EL (cell line): ENCODE measurements around the gene ARMC5.
"Not testable (repeated sequence)": the region's sequence is repeated elsewhere in the genome, so short reads cannot be mapped to it uniquely, and the experiment has no call there.

Source experiments
- DNase-seq: peaks from one replicate; pipeline ENCODE4 v3.0.0-alpha.2; 2016

ARMC5 gene

DNA sequence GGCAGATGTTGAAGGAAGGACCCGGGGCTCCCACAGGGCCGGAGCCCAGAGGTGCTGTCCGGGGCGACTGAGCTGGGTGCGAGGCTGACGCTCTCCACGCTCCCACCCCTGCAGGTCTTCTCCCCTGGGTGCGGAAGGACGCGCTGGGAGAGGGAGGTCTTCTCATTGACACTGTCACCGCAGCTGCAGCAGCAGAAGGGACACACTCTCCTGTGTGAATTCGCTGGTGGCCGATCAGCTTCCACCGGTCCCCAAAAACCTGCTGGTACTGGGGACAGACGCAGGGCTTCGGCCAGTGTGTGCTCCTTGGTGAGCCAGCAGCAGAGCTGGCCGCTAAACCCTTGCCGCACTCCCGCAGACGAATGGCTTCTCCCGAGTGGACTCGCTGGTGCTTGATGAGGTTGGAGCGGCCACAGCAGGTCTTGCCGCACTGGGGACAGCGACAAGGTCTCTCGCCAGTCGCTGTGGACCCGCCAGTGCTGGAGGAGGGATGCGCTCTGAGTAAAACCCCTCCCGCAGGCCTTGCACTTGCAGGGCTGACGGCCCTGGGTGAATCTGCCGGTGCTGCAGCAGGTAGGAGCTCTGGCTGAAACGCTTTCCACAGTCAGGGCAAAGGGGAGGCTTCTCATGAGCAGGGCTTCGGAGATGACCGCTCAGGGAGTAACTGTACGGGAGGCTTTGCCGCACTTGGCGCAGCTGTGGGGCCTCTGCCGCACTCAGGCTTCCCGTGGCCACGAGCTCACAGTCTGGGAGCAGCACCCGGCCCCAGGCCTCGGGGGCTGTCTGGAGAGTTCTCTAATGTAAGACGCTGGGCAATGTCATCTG, 22.9 kb upstream of the ARMC5 start:
- no peak for DNase-seq

DNA sequence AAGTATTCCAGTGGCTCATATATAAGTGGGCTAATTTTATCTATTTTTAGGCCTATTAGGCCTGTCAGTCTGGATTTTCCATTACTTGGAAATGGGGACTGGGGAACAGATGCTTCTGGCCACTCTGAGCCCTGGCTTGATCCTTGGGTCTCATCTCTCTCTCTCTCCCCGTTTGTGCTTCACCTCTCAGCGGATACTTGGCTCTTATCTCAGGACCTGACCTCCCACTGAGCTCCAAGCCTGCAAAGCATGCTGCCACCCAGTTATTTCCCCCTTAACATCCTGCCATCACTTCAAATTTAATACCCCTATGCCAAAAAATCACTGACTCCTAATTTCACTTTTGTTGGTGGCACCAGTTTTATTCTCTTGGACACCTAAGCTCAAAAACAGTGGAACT, 20.9 kb upstream of the ARMC5 start:
- DNase-seq: no peak

DNA sequence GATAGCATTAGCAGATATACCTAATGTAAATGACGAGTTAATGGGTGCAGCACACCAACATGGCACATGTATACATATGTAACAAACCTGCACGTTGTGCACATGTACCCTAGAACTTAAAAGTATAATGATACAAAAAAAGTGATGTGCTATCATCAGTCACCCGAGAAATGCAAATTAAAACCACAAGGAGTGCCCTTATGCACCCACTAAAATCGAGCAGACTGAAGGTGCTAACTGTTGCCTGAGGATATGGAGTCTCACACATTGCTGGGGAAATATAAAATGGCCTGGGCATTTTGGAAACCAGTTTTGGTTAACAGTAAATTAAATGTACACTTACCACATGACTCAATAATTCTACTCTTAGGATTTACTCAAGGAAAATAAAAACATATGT, 20.3 kb upstream of the ARMC5 start:
- DNase-seq: not testable (repeated sequence)

DNA sequence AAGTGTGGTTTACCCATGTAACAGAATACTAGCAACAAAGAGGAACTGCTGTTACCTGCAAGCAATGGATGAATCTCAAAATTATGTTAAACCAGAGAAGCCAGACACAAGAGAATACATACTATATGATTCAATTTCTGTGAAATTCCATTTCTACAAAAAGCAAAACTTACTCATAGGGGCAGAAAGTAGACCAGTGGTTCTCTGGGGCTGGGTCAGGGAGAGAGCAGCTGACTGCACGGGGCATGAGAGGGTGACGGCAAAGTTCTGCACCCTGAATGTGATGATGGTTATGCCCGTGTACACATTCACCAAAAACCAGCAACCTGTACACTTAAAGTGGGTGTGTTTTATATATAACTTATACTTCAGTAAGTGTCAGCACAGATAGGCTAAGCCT, 19.8 kb upstream of the ARMC5 start:
- DNase-seq: no peak

DNA sequence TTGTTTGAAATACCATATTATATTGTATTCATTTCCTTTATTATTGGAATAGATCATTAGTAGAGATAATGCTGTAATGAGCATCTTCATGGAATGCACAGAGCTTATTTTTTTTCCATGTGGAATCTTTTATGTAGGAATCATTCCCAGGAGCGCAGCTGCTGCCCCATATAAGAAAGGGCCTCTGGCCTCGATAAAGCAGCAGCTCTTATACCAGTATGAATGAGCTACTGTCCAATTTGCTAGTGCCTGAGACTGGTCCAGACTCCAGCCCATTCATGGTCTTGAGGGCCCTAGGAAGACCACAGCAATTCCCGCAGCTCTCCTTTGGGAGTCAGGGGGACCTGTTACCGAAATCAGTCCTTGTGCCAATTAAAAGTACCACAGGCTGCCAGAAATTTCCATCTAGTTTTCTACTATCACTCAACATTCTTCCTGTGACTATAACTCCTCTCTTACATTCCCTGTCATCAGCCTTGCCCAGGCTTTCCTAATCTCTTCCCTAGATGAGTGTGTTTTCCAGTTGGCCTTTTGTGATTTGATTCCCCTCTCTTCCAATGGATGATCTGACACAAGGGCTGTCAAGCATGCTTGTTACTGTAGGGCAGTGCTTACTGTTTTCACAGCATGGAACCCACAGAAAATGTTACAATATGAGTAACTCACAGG, 18.7 kb upstream of the ARMC5 start:
- DNase-seq: no peak

DNA sequence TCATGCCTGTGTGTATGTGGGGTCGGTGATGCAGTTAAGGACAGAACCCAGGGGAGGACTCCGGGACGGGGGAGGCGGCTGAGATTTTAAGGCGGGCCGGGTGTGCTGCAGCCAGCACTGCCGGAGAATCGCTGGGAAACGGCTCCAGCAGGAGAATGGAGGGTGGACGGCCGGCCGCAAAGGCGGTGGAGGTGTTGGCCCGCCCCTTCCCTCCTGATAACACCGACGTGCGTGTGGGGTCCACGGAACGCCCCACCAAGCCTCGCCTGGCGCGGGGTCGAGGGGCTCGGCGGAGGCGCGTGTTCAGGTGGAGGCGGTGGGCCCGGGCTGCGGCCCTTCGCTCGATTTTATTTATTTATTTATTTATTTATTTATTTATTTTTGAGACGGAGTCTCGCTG, 17.3 kb upstream of the ARMC5 start:
- no peak for DNase-seq

DNA sequence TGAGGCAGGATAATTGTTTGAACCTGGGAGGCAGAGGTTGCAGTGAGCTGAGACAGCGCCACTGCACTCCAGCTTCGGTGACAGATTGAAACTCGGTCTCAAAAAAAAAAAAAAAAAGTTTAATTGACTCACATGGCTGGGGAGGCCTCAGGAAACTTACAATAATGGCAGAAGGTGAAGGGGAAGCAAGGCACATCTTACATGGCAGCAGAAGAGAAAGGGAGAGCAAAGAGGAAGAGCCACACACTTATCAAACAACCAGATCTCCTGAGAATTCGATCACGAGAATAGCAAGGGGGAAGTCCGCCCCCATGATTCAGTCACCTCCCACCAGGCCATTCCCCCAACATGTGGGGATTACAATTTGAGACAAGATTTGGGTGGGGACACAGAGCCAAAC, 13.4 kb upstream of the ARMC5 start:
- not testable (repeated sequence) for DNase-seq

DNA sequence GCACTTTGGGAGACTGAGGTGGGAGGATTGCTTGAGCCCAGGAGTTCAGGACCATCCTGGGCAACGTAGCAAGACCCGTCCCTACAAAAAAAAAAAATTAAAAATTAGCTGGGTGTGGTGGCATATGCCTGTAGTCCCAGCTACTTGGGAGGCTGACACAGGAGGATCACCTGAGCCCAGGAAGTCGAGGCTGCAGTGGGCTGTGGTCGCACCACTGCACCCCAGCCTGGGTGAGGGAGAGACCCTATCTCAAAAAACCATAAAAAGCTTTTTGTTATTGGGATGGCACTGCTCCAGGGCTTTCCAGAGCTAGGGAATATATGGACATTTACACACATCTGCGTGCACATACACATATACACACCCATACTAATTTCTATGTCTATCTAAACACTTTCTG, 8.1 kb upstream of the ARMC5 start:
- no peak for DNase-seq

DNA sequence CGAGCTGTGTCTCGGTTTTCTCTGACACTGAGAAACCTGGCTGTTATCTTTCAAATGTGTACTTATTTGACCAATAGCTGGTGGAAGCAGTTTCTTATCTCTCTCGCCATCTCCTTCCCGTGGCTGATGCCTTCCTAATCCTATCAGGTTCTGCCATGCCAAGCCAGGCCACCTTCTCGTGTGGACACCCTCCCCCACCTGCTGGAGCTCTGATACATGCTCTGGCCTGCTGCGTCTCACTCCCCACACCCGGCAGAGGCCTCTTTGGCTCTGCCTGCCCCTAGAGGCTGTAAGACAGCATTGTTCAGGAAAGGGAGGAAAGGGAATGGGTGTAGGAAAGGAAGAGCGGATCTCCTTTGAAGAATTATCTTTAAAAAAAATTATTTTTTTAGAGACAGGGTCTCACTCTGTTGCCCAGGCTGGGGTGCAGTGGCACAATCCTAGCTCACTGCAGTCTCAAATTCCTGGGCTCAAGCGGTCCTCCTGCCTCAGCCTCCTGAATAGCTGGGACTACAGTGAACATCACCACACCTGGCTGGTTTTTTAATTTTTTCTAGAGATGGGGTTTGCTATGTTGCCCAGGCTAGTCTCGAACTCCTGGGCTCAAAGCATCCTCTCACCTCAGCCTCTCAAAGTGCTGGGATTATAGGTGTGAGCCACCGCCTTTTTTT, 7.5 kb upstream of the ARMC5 start:
- peak; percentile 74 for DNase-seq

DNA sequence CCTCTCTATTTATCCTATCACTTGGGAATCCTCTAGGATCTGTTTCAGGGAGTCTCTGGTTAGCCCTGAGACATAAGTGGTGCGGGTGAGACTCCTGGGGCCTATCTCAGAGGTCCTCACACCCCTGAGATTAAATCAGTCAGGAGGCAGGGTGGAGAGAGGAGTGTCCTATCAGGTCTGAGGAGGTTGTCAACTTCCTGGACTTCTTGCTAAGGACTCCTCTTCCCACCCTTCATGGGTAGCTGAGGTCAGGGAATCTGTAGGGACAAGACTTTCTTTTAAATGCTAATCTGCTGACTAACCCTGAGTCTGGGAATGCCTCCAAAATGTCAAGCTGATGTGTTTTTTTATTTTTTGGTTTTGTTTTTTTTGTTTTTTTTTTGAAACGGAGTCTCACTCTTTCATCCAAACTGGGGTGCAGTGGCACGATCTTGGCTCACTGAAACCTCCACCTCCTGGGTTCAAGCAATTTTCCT, 6.6 kb upstream of the ARMC5 start:
- peak; percentile 94 for DNase-seq

DNA sequence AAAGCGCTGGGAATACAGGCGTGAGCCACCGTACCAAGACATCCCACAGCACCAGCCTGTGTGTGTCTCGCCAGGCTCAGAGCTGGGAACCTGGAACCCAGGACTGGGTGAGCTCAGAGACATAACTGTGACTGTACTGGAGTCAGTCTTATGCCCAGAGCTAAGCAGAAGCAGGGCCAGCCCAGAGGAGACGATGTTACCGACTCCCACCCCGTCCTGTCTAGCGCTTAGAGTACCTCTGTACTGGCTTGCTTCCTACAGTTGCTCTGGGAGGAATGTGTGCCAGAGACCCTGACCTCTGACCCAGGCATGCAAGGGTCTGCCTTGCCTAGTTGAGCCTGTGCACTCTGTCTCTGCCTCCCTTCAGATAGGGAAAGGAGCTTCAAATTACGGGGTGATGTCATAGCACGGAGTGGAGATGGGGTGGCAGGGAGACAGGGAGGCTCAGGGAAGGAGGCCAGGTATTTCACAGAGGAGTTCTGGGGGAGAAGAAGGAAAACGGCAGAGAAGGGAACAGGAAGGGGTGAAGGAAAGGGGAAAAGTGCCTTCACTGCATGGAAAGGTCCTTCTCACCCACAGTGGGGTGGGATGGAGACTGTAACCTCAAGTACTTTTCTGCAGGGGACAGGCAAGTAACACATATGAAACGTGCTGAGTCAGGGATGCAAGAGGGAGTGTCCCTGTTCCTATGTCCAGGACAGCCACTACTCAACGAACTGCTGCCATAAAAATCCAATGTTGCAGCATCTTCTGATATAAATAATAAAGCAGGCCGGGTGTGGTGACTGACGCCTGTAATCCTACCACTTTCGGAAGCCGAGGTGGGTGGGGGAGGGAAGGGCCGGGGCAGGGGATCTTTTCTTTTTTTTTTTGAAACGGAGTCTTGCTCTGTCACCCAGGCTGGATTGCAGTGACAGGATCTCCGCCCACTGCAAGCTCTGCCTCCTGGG, 5.8 kb upstream of the ARMC5 start:
- peak; percentile 59 for DNase-seq

DNA sequence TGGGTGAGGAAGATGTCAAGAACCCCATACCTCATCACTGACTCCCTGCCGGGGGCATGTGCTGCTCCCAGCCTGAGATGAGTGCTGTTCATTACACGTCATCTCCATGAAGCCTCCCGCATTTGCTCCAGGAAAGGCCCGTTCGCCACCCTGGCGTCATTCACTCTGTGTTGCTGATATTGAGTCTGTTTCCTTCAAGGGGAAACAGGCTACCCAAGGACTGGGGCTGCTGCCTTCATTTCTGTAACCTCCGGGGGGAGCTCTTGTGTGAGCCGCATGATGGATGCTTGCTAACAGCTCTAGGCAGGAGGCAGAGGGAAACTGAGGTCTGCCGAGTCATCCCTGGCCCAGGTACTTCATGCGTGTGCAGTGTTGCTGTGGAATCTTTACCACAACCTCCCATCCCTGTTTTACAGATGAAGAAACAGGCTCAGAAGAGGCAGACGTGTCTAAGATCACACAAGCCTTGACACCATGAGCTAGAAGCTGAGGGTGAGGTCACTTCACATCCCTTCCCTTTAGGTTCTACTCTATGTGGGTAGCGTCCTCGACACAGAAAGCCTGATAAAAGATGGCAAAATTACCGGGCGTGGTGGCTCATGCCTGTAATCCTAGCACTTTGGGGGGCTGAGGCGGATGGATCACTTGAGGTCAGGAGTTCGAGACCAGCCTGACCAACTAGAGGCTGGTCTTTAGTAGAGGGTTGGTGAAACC, 3.5 kb upstream of the ARMC5 start:
- no peak for DNase-seq

DNA sequence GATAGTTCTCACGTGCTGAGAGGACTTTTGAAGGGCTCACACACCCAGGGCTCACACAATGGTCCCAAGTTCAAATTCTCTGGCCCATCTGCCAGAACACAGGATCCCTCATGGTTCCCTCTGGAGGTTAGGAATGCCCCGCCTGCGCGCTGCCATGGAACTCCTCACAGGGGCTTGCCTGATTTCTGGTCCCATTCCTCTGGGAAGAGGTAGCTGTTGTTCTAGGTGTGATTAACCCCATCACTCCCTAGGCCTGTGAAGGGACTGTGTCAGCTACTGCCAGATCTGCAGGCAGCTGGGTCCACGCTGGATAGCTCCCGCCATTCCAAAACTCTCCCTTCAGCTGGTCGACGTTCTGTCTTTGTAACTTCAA, 2.3 kb upstream of the ARMC5 start:
- no peak for DNase-seq

DNA sequence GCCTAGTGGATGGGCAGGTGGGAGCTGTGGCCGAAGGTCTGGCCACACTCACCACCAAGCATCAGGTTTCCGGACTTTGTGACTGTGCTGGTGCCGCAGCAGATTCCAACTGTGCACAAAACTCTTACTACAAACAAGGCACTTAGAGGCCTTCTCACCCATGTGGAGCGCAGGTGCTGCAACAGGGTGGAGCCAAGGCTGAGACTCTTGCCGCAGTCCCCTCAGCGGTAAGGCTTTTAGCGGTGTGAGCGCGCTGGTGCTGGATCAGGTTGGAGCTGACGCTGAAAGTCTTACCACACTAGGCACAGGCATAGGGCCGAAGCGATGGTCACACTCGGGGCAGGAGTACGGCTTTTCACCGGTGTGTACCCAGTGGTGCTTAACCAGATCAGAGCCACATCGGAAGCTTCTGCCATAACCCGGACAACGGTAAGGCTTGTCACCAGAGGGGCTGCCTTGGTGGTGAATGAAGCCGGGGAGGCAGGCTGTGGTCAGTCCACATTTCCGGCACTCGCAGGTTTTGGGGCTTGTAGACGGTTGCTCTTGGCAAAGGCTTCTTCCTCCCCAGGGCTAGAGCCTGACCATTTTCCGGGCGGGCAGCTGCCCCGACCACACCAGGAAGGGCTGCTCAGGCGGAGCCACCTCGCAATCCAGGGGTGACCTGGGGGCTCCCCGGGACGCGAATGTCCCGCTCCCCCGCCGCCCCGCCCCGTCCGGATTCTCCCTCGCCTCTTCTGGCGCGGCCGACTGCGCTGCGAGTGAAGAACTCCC, 1.0 kb upstream of the ARMC5 start:
- peak; percentile 61 for DNase-seq

DNA sequence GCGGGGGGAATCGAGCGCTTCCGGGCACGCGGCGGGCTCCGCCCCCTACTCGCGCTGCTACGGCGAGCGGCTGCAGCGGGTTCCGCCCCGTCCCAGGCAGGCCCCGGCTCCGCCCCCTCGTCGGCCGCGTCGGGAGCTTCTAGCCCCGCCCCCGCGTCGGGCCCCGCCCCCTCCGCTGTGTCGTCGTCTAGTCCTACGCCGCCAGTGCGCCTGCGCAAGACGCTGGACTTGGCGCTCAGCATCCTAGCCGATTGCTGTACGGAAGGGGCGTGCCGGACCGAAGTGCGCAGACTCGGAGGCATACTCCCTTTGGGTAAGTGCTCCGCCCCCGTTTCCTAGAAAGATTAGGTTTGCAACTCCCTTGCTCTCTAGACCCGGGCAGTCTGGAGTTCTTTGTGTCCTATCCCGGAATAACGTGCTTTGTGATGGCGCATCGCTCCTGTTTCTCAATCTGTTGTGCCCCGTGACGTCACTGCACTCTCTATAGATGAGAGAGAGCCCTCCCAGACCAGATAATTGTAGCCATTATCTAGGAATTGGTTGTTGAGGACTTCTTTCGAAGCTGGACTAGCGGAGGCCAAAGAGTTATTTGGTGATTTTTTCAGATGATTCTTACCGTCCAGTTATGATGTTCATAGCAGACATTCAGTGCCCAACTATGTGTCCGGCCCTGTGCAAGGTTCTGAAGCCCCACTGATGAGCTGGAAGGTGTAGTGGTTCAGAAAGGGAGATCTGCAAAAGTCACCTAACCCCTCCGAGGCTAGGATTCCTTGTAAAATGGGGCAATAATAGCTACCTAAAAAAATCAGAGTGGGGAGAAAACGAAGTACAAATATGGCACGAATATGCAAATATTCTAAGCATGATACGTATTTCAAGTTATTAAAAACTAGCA, 633 bp downstream of the ARMC5 start:
- peak; percentile 99 for DNase-seq

DNA sequence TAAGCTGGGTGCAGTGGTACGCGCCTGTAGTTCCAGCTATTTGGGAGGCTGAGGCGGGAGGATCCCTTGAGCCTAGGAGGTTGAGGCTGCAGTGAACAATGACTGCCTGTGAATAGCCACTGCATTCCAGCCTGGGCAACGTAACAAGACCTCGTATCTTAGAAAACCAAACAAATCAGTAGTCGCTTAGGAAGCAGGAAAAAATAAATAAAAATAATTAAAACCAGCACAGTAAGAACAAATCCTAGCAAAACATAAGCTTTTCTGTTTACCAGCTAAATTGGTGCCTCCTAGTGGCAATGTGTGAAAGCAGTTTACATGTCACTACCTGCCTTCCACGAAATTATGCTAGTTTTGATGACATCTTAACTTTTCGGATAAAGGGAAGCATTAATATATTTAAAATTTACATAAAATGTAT, 1.3 kb downstream of the ARMC5 start:
- DNase-seq: peak; percentile 45

DNA sequence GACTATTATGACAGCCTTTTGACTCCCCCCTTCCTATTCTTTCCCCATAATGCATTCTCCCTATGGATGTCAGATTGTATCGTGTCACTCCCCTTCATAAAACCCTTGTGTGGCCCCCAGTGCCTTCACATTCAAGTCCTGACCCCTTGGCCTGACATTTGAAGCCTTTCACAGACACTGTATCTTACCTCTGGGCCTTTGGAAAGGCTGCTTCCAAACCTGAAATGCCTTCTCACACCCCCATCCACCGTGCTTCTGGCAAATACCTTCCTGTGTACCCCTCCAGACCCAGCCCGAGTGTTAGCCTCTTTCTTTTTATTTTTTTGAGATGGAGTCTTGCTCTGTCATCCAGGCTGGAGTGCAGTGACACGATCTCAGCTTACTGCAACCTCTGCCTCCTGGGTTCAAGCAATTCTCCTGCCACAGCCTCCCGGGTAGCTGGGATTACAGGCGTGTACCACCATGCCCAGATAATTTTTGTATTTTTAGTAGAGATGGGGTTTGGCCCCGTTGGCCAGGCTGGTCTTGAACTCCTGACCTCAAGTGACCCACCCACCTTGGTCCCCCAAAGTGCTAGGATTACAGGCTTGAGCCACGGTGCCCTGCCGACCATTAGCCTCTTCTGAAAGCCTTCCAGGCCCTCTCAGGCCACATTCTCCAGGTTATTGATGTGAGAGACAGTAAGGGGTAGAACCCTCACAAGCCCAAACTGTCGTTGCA, 2.1 kb downstream of the ARMC5 start:
- DNase-seq: no peak

DNA sequence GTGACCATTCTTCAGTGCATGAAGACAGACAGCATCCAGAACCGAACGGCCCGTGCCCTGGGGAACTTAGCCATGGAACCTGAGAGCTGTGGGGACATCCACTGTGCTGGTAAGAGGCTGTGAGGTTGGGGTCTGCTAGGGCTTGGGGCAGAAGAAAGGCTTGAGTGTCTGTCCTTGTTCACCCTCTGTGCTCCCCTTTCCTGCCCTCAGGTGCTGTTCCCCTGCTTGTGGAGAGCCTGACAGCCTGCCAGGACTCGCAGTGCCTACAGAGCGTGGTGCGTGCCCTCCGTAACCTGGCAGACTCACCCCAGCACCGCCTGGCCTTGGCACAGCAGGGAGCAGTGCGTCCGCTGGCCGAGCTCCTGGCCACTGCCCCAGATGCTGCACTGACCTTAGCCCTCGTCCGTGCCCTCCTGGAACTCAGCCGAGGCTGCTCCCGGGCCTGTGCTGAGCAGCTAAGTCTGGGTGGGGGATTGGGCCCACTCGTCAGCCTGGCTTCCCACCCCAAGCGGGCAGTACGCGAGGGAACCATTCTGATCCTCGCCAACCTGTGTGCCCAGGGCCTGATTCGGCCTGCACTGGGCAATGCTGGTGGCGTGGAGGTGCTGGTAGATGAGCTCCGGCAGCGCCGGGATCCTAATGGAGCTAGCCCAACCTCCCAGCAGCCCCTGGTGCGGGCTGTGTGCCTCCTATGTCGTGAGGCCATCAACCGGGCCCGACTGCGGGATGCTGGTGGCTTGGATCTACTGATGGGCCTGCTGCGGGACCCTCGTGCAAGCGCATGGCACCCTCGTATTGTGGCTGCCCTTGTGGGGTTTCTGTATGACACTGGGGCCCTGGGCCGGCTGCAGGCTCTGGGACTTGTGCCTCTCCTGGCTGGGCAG, 2.9 kb downstream of the ARMC5 start:
- DNase-seq: no peak
